Common myeloid progenitor, CD34-positive (primary cell): ENCODE data around the gene ZNF431.
"Not testable (repeated sequence)": the region's sequence is repeated elsewhere in the genome, so short reads cannot be mapped to it uniquely, and the experiment has no call there.

Experiments
- CTCF ChIA-PET: fragments of 350-600 bp; sonication (Branson Sonifier 250); formaldehyde crosslinking; loops from one replicate; lab custom pipeline; 2021; ENCODE audit warnings: antibody characterized with exemption; lab: Charles Lee
- POLR2A ChIA-PET: fragments of 350-600 bp; sonication (Branson Sonifier 250); formaldehyde crosslinking; loops from one replicate; lab custom pipeline; 2021; ENCODE audit warnings: antibody characterized with exemption; lab: Charles Lee
- DNase-seq, 3 donors: peaks; one replicate each; pipeline versions ENCODE4 v3.0.0 to v3.0.0-alpha.2; 2013
- H3K27ac ChIP-seq, 2 experiments: 1 replicate in 1 of 2; 2 replicates in 1 of 2; pipeline ENCODE4 v1.7.0; 2013; ENCODE audit warnings: inconsistent platforms in 2 of 2, low read length in 2 of 2, mild to moderate bottlenecking in 2 of 2, low read depth in 1 of 2, moderate library complexity in 1 of 2; ENCODE audit not compliant: severe bottlenecking in 2 of 2, insufficient read depth in 1 of 2, poor library complexity in 1 of 2
- H3K27me3 ChIP-seq, 5 experiments: replicated peaks in 2 of 5; 1 replicate in 3 of 5; 2 replicates in 2 of 5; pipeline versions ENCODE4 v1.6.1 to v1.7.0; 2013; ENCODE audit warnings: low read length in 4 of 5, mild to moderate bottlenecking in 2 of 5, moderate library complexity in 2 of 5, inconsistent platforms in 1 of 5; ENCODE audit not compliant: insufficient read depth in 5 of 5, control insufficient read depth in 4 of 5
- H3K36me3 ChIP-seq, 4 experiments: 1 replicate in 2 of 4; 2 replicates in 2 of 4; pipeline versions ENCODE4 v1.6.1 to v1.7.0; 2013; ENCODE audit warnings: low read length in 3 of 4, control low read depth in 1 of 4, mild to moderate bottlenecking in 1 of 4; ENCODE audit not compliant: control insufficient read depth in 4 of 4, insufficient read depth in 4 of 4
- H3K4me1 ChIP-seq, 4 experiments: 1 replicate in 3 of 4; 2 replicates in 1 of 4; pipeline versions ENCODE4 v1.6.1 to v1.7.1; 2013; ENCODE audit warnings: low read length in 3 of 4, mild to moderate bottlenecking in 3 of 4, control low read depth in 1 of 4, inconsistent platforms in 1 of 4, moderate library complexity in 1 of 4; ENCODE audit not compliant: control insufficient read depth in 4 of 4, insufficient read depth in 4 of 4; ENCODE audit errors: control extremely low read depth in 1 of 4
- H3K4me3 ChIP-seq, 7 experiments: 1 replicate in 4 of 7; 2 replicates in 3 of 7; pipeline versions ENCODE4 v1.5.1 to v1.7.0; 2013; ENCODE audit warnings: mild to moderate bottlenecking in 7 of 7, low read length in 6 of 7, moderate library complexity in 6 of 7, inconsistent platforms in 2 of 7, low read depth in 2 of 7, control low read depth in 1 of 7; ENCODE audit not compliant: insufficient read depth in 4 of 7, control insufficient read depth in 1 of 7; ENCODE audit errors: extremely low read depth in 1 of 7
- H3K9me3 ChIP-seq, 5 experiments: 1 replicate in 4 of 5; 2 replicates in 1 of 5; pipeline versions ENCODE4 v1.6.1 to v1.7.1; 2013; ENCODE audit warnings: low read length in 4 of 5, mild to moderate bottlenecking in 2 of 5, inconsistent platforms in 1 of 5, low read depth in 1 of 5, moderate library complexity in 1 of 5; ENCODE audit not compliant: control insufficient read depth in 4 of 5, insufficient read depth in 2 of 5; ENCODE audit errors: control extremely low read depth in 1 of 5
- WGBS: methylation state at CpG from one replicate; pipeline ENCODE4 v1.1.5; 2013; ENCODE audit not compliant: insufficient coverage; 5-methylcytosine and 5-hydroxymethylcytosine counted together

Gene ZNF431

GRCh38 chr19:21233691-21234090, 91.9 kb downstream of the ZNF431 start:
- DNase-seq = no peak
- Histone ChIP-seq H3K27me3 (no peaks in the 10 kb centered on the region), H3K9me3 (peaks cover 0 to 23% (median 5%) of the 10 kb centered on the region in 5 experiments), H3K36me3 (no peaks in the 10 kb centered on the region), H3K4me3 (no peak overlapping the region), H3K27ac (no peak overlapping the region), H3K4me1 (no peaks in the 10 kb centered on the region)
- ChIA-PET POLR2A (no interaction called here), CTCF (no interaction called here)
- WGBS = 100% methylated on average over 2 of the region's 2 CpGs

- H3K9me3 ChIP-seq, H3K27me3 ChIP-seq, H3K27ac ChIP-seq, POLR2A ChIA-PET, H3K4me3 ChIP-seq, DNase-seq, CTCF ChIA-PET, H3K4me1 ChIP-seq, H3K36me3 ChIP-seq: not testable (repeated sequence)
- WGBS = 86% methylated on average over 1 of the region's 4 CpGs
Measured at GRCh38 chr19:21236751-21237150, 94.9 kb downstream of the ZNF431 start.

DNA sequence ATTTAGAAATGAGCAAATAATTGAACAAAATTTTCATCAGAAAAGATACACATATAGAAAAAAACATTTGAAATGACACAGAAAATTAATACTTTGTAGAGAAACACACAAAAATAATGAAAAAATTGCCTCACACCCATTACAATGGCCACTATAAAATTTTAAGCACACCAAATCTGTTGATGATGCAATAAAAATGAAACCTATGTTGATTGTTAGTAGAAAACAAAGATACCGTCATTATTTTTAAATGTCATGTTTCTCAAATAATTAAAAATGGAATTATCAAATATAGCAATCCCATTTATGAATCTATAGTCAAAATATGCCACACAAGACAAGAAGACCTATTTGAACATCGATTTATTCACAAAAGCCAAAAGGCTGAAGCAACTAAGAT, 96.8 kb downstream of the ZNF431 start:
- peaks cover 0 to 2% (median 0%) of the 10 kb centered on the region in 5 experiments for H3K9me3 ChIP-seq
- ChIA-PET POLR2A (no interaction called here), CTCF (no interaction called here)
- H3K27ac ChIP-seq = no peak overlapping the region
- H3K4me3 ChIP-seq = no peak overlapping the region
- H3K4me1 ChIP-seq = no peaks in the 10 kb centered on the region
- no peaks in the 10 kb centered on the region for H3K27me3 ChIP-seq
- no peak for DNase-seq
- H3K36me3 ChIP-seq = no peaks in the 10 kb centered on the region
- no CpG with 5 or more reads among the region's 2 CpGs for WGBS
